ENCODE data around the gene DCP2.

DCP2 gene

GRCh38 chr5:113052041-113052795 lies 75.6 kb downstream of the DCP2 start:
- TF ChIP-seq POLR2AphosphoS5 (IDR thresholded peaks at IDR 0.05; ENCODE audit: low read depth, low read length): 0 out of 2 replicates have a peak, but pooled peaks have one; percentile 4
- TF ChIP-seq FOXP2 (optimal IDR thresholded peaks at IDR 0.05; ENCODE audit: borderline replicate concordance, extremely low read depth, extremely low read length, insufficient read depth): no peak

DNA sequence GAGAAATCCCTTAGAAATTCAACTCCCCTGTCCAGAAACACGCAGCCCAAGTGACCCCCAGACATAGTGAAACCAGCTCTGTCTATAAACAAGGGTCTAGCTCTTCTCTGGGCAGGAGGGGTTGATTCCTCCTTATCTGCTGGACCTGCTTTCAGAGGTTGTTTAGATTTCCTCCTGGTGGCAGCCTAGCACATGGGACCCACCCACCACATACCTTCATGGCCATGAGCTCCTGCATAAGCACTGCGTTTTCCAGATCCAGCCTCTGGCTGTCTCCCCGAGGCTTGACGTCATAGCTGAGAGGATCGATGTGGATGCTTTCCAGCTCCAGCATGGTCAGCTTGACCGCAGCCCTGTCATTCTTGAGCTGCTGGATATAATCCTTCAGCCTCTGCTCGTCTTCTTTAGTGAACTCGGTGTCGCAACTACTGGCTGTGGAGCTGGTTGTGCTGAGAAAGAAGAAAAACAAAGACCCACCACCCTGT lies 77.0 kb downstream of the DCP2 start:
- TF ChIP-seq FOXP2 (optimal IDR thresholded peaks at IDR 0.05; ENCODE audit: borderline replicate concordance, extremely low read depth, extremely low read length, insufficient read depth) (no peak), TAF1 (IDR thresholded peaks at IDR 0.05; ENCODE audit: borderline replicate concordance, insufficient read depth, low read length) (no peak), REST (IDR thresholded peaks at IDR 0.05; ENCODE audit: insufficient read depth in 1 of 2, low read depth in 2 of 2, low read length in 2 of 2) (no peak), SIN3A (IDR thresholded peaks at IDR 0.05; ENCODE audit: borderline replicate concordance, insufficient read depth, low read length) (no peak), POLR2AphosphoS5 (IDR thresholded peaks at IDR 0.05; ENCODE audit: low read depth, low read length) (no peak)

GRCh38 chr5:113054899-113055298 lies 78.3 kb downstream of the DCP2 start:
- TF ChIP-seq REST (IDR thresholded peaks at IDR 0.05; ENCODE audit: insufficient read depth in 1 of 2, low read depth in 2 of 2, low read length in 2 of 2) (no peak), SIN3A (IDR thresholded peaks at IDR 0.05; ENCODE audit: borderline replicate concordance, insufficient read depth, low read length) (no peak), POLR2AphosphoS5 (IDR thresholded peaks at IDR 0.05; ENCODE audit: low read depth, low read length) (no peak), FOXP2 (optimal IDR thresholded peaks at IDR 0.05; ENCODE audit: borderline replicate concordance, extremely low read depth, extremely low read length, insufficient read depth) (no peak), TAF1 (IDR thresholded peaks at IDR 0.05; ENCODE audit: borderline replicate concordance, insufficient read depth, low read length) (no peak)

- TF ChIP-seq REST (IDR thresholded peaks at IDR 0.05; ENCODE audit: insufficient read depth in 1 of 2, low read depth in 2 of 2, low read length in 2 of 2) (no peak), TAF1 (IDR thresholded peaks at IDR 0.05; ENCODE audit: borderline replicate concordance, insufficient read depth, low read length) (no peak), POLR2AphosphoS5 (IDR thresholded peaks at IDR 0.05; ENCODE audit: low read depth, low read length) (peak; percentile 59), SIN3A (IDR thresholded peaks at IDR 0.05; ENCODE audit: borderline replicate concordance, insufficient read depth, low read length) (no peak), FOXP2 (optimal IDR thresholded peaks at IDR 0.05; ENCODE audit: borderline replicate concordance, extremely low read depth, extremely low read length, insufficient read depth) (no peak)
These were observed 80.4 kb downstream of the DCP2 start for GRCh38 chr5:113056988-113057387.

DNA sequence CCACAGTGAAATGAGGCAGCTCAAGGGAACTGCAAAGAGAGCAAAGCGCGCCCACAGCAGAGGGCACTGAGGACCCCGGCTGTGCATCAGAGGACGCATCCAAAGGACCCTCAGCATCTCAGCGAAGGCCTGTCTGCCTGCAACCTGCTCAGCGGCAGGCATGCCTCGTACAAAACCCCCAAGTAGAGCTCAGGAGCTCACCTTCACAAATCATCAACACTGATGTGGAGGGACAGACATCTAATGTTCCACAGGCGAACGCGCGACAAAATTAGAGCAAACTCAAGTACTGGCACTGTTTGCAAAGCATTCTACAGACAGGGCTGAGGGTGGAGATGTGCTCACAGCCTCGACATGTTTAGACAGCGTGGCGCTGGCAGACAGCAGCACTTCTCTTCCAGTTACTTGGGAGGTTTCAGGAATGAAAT lies 81.0 kb downstream of the DCP2 start:
- TF ChIP-seq SIN3A (IDR thresholded peaks at IDR 0.05; ENCODE audit: borderline replicate concordance, insufficient read depth, low read length) (no peak), POLR2AphosphoS5 (IDR thresholded peaks at IDR 0.05; ENCODE audit: low read depth, low read length) (peak; percentile 2; the same call in 1 of the 2 replicates), TAF1 (IDR thresholded peaks at IDR 0.05; ENCODE audit: borderline replicate concordance, insufficient read depth, low read length) (no peak), FOXP2 (optimal IDR thresholded peaks at IDR 0.05; ENCODE audit: borderline replicate concordance, extremely low read depth, extremely low read length, insufficient read depth) (no peak)

DNA sequence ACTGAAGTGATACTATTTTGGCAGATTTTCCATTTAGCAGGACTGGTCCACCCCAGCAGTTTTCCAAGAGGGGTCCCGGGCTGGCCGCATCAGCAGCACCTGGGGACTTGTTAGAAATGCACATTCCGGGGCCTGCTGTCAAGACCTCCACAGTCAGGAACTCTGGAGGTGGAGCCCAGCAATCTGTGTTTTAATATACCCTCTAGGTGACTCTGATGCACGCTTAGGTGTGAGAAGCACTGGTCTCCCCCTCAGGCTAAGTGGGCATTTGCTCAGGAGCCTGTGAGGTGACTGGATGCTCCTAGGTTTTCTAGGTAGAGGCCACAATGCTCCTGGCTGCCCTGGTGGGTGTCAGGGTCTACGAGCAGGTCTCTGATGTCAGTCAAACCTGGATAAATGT lies 81.7 kb downstream of the DCP2 start:
- TF ChIP-seq POLR2AphosphoS5 (IDR thresholded peaks at IDR 0.05; ENCODE audit: low read depth, low read length): no peak; the same call in 1 of the 2 replicates
- no peak for TF ChIP-seq SIN3A (IDR thresholded peaks at IDR 0.05; ENCODE audit: borderline replicate concordance, insufficient read depth, low read length)
- no peak for TF ChIP-seq REST (IDR thresholded peaks at IDR 0.05; ENCODE audit: insufficient read depth in 1 of 2, low read depth in 2 of 2, low read length in 2 of 2)
- TF ChIP-seq FOXP2 (optimal IDR thresholded peaks at IDR 0.05; ENCODE audit: borderline replicate concordance, extremely low read depth, extremely low read length, insufficient read depth): no peak
- no peak for TF ChIP-seq TAF1 (IDR thresholded peaks at IDR 0.05; ENCODE audit: borderline replicate concordance, insufficient read depth, low read length)

All from PFSK-1 (cell line).